ENCODE data around the gene CHCHD10. TPM values are rescaled to one million over a fixed set of nuclear protein-coding genes. Genes with fewer than 3 reads are reported as not detected.
A peak's percentile ranks its signal among the peaks of the same experiment; 100 is the strongest.

The CHCHD10 gene
- total RNA-seq, 1 experiment from 2014 or later, result 178 TPM

GRCh38 chr22:23782703-23783102, 14.9 kb upstream of the CHCHD10 start:
- no peak for DNase-seq
- no peak for TF ChIP-seq CTCF (IDR thresholded peaks at IDR 0.05; ENCODE audit: insufficient read depth in 1 of 2, low read depth in 1 of 2, low read length in 1 of 2, severe bottlenecking in 1 of 2, unreplicated experiment in 1 of 2)
- peaks cover 23% of the 10 kb centered on the region for H3K4me1 ChIP-seq
- no peaks in the 10 kb centered on the region for H3K36me3 ChIP-seq (ENCODE audit: control insufficient read depth, insufficient read depth, low read length)
- ChIA-PET CTCF (no interaction called here), POLR2A (no interaction called here)
- no peak overlapping the region for H3K4me3 ChIP-seq (ENCODE audit: low read depth, low read length)
- H3K27me3 ChIP-seq (replicated peaks; ENCODE audit: control insufficient read depth, insufficient read depth, low read length), result no peaks in the 10 kb centered on the region
- H3K27me3 Mint-ChIP-seq (ENCODE audit: insufficient read depth, unreplicated experiment), result no peaks in the 10 kb centered on the region
- H3K9me3 Mint-ChIP-seq (ENCODE audit: unreplicated experiment), result no peaks in the 10 kb centered on the region
- H3K9me3 ChIP-seq, result no peaks in the 10 kb centered on the region
- H3K36me3 Mint-ChIP-seq (ENCODE audit: insufficient read depth, unreplicated experiment), result peaks cover 5% of the 10 kb centered on the region
- intact Hi-C loops (cut with micrococcal nuclease; ENCODE audit: unreplicated experiment), result no loop called here
- no peak overlapping the region for H3K27ac Mint-ChIP-seq (ENCODE audit: unreplicated experiment)
- no peak overlapping the region for H3K4me3 Mint-ChIP-seq (ENCODE audit: unreplicated experiment)
- H3K4me1 Mint-ChIP-seq (ENCODE audit: low read depth, unreplicated experiment), result peaks cover 8% of the 10 kb centered on the region
- no TSS peak for BruUV-seq (replicated peaks)

GRCh38 chr22:23782252-23782651, 14.5 kb upstream of the CHCHD10 start:
- Histone ChIP-seq H3K27me3 (replicated peaks; ENCODE audit: control insufficient read depth, insufficient read depth, low read length) (no peaks in the 10 kb centered on the region), H3K9me3 (no peaks in the 10 kb centered on the region), H3K4me1 (peaks cover 23% of the 10 kb centered on the region), H3K36me3 (ENCODE audit: control insufficient read depth, insufficient read depth, low read length) (no peaks in the 10 kb centered on the region), H3K4me3 (ENCODE audit: low read depth, low read length) (no peak overlapping the region)
- no TSS peak for BruUV-seq (replicated peaks)
- Mint-ChIP-seq H3K27me3 (ENCODE audit: insufficient read depth, unreplicated experiment) (no peaks in the 10 kb centered on the region), H3K36me3 (ENCODE audit: insufficient read depth, unreplicated experiment) (peaks cover 5% of the 10 kb centered on the region), H3K4me1 (ENCODE audit: low read depth, unreplicated experiment) (peaks cover 8% of the 10 kb centered on the region), H3K4me3 (ENCODE audit: unreplicated experiment) (no peak overlapping the region), H3K27ac (ENCODE audit: unreplicated experiment) (no peak overlapping the region), H3K9me3 (ENCODE audit: unreplicated experiment) (no peaks in the 10 kb centered on the region)
- CTCF ChIA-PET, result no interaction called here
- TF ChIP-seq CTCF (IDR thresholded peaks at IDR 0.05; ENCODE audit: insufficient read depth in 1 of 2, low read depth in 1 of 2, low read length in 1 of 2, severe bottlenecking in 1 of 2, unreplicated experiment in 1 of 2), result no peak
- DNase-seq, result no peak
- intact Hi-C loops (cut with micrococcal nuclease; ENCODE audit: unreplicated experiment), result no loop called here
- POLR2A ChIA-PET, result no interaction called here

- CTCF ChIA-PET, result no interaction called here
- peak; percentile 32 to 58 for DNase-seq
- intact Hi-C loops (cut with micrococcal nuclease; ENCODE audit: unreplicated experiment), result no loop called here
- H3K4me1 Mint-ChIP-seq (ENCODE audit: low read depth, unreplicated experiment), result peaks cover 8% of the 10 kb centered on the region
- no peaks in the 10 kb centered on the region for H3K27me3 ChIP-seq (replicated peaks; ENCODE audit: control insufficient read depth, insufficient read depth, low read length)
- H3K9me3 Mint-ChIP-seq (ENCODE audit: unreplicated experiment), result no peaks in the 10 kb centered on the region
- H3K36me3 Mint-ChIP-seq (ENCODE audit: insufficient read depth, unreplicated experiment), result peaks cover 5% of the 10 kb centered on the region
- H3K36me3 ChIP-seq (ENCODE audit: control insufficient read depth, insufficient read depth, low read length), result no peaks in the 10 kb centered on the region
- peak overlapping the region; percentile 63 for H3K27ac Mint-ChIP-seq (ENCODE audit: unreplicated experiment)
- H3K4me3 ChIP-seq (ENCODE audit: low read depth, low read length), result no peak overlapping the region
- TF ChIP-seq CTCF (IDR thresholded peaks at IDR 0.05; ENCODE audit: insufficient read depth in 1 of 2, low read depth in 1 of 2, low read length in 1 of 2, severe bottlenecking in 1 of 2, unreplicated experiment in 1 of 2), result no peak
- POLR2A ChIA-PET, result no interaction called here
- no TSS peak for BruUV-seq (replicated peaks)
- H3K9me3 ChIP-seq, result no peaks in the 10 kb centered on the region
- H3K27me3 Mint-ChIP-seq (ENCODE audit: insufficient read depth, unreplicated experiment), result no peaks in the 10 kb centered on the region
- no peak overlapping the region for H3K4me3 Mint-ChIP-seq (ENCODE audit: unreplicated experiment)
- H3K4me1 ChIP-seq, result peaks cover 23% of the 10 kb centered on the region
Observed at GRCh38 chr22:23781511-23782183, 13.9 kb upstream of the CHCHD10 start.

Measured in Caco-2 (cell line).